Measurements from ENCODE around the gene ERBB4.
"Not testable (repeated sequence)": the region's sequence is repeated elsewhere in the genome, so short reads cannot be mapped to it uniquely, and the experiment has no call there.

ERBB4 gene

DNA sequence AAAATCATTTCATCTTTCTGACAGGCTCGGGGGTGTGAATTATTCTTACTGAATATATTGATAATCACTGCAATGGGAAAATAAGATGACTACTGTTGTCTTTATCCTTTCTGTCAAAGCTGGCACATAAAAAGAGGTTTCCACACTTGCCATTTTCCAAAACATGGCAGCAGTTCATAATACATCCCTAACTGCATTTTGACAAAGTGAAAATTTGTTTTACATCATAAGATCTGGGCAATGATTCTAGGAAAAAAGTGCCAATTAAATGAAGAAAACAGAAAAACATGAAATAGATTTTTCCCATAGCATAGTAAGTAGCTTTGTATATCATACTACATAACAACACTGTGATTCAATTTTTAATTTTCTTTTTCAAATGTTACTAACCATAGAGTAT lies 65.4 kb downstream of the ERBB4 start:
- TF ChIP-seq, protein P1, sequence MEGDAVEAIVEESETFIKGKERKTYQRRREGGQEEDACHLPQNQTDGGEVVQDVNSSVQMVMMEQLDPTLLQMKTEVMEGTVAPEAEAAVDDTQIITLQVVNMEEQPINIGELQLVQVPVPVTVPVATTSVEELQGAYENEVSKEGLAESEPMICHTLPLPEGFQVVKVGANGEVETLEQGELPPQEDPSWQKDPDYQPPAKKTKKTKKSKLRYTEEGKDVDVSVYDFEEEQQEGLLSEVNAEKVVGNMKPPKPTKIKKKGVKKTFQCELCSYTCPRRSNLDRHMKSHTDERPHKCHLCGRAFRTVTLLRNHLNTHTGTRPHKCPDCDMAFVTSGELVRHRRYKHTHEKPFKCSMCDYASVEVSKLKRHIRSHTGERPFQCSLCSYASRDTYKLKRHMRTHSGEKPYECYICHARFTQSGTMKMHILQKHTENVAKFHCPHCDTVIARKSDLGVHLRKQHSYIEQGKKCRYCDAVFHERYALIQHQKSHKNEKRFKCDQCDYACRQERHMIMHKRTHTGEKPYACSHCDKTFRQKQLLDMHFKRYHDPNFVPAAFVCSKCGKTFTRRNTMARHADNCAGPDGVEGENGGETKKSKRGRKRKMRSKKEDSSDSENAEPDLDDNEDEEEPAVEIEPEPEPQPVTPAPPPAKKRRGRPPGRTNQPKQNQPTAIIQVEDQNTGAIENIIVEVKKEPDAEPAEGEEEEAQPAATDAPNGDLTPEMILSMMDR (IDR thresholded peaks at IDR 0.05; ENCODE audit: low read depth, low read length): no peak
- no peak for DNase-seq (ENCODE audit: low read depth in 2 of 2)
- no peak overlapping the region for H3K4me3 ChIP-seq (replicated peaks in 1 of 2; ENCODE audit: low read depth in 2 of 2, low read length in 2 of 2)

DNA sequence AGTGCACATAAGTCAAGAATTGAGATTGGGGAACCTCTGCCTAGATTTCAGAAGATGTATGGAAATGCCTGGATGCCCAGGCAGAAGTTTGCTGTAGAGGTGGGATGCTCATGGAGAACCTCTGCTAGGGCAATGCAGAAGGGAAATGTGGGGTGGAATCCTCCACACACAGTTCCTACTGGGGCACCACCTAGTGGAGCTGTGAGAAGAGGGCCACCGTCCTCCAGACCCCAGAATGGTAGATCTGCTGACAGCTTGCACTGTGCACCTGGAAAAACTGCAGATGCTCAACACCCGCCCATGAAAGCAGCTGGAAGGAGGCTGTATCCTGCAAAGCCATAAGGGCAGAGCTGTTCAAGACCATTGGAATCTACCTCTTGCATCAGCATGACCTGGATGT lies 71.1 kb downstream of the ERBB4 start:
- H3K4me3 ChIP-seq (replicated peaks in 1 of 2; ENCODE audit: low read depth in 2 of 2, low read length in 2 of 2); DNase-seq (ENCODE audit: low read depth in 2 of 2): not testable (repeated sequence)

DNA sequence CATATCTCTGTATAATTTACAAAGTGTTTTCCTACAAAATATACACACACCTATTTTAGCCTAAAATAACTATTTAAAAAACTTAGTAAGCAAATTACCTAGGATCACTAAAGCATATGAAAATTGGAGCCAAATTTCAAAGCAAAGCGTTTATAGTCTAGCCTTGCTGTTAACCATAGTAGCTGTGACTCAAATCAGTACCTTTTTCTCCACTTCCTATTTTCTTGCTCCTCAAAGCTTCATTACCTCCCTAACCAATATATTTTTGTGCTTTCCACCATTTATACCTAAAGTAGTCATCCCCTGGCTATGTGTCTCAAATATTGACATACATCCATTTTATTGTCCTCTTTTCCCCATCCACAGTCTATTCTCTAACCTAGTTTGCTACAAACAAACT lies 73.1 kb downstream of the ERBB4 start:
- no peak overlapping the region for H3K4me3 ChIP-seq (replicated peaks in 1 of 2; ENCODE audit: low read depth in 2 of 2, low read length in 2 of 2)
- DNase-seq (ENCODE audit: low read depth in 2 of 2): no peak
- TF ChIP-seq, protein P1 (IDR thresholded peaks at IDR 0.05; ENCODE audit: low read depth, low read length): no peak

DNA sequence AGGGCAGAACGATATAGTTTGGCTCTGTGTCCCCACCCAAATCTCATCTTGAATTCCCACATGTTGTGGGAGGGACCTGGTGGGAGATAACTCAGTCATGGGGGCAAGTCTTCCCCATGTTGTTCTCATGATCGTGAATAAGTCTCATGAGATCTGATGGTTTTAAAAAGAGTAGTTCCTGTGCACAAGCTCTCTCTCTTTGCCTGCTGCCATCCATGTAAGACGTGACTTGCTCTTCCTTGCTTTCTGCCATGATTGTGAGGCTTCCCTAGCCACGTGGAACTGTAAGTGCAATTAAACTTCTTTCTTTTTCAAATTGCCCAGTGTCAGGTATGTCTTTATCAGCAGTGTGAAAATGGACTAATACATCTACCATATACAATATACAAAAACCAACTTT lies 76.9 kb downstream of the ERBB4 start:
- not testable (repeated sequence) for DNase-seq (ENCODE audit: low read depth in 2 of 2); H3K4me3 ChIP-seq (replicated peaks in 1 of 2; ENCODE audit: low read depth in 2 of 2, low read length in 2 of 2)

DNA sequence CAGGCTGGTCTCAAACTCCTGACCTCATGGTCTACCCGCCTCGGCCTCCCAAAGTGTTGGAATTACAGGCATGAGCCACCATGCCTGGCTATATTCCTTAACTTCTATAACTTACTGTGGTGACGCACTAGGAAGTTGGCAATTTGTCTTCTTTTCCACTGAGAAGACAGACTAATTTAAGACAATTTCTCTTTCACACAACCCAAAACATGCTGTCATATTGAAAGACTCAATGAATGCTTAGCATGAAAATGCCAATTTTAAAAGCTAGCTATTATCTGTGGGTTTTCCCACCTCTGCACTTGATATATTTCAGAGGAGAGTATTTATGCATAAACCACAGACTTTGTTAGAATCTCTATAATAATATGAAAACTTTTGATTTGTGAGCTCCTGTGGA lies 84.5 kb downstream of the ERBB4 start:
- H3K4me3 ChIP-seq (replicated peaks in 1 of 2; ENCODE audit: low read depth in 2 of 2, low read length in 2 of 2): no peak overlapping the region
- TF ChIP-seq, protein P1 (IDR thresholded peaks at IDR 0.05; ENCODE audit: low read depth, low read length): no peak
- no peak for DNase-seq (ENCODE audit: low read depth in 2 of 2)

DNA sequence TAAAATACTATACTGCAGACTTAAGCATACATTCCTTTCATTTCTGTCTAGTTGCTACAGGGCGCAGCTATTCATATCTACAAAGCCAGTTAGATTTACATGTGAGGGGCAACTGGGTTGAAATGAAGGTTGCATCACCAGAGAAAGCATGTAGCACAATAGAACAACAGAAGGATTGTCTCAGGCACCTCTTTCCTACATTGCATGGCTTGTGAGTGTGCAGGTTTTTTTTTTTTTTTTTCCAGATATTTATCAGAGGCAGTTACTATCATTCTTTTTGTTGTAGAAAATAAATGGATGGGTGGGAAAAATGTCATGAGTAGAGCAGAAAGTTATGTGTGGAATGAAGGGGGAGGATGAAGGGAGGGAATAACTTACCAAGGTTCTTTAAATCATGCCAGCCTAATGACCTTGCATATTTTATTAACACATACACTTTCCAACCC lies 86.8 kb downstream of the ERBB4 start:
- DNase-seq (ENCODE audit: low read depth in 2 of 2): peak; percentile 53 to 71
- TF ChIP-seq, protein P1 (IDR thresholded peaks at IDR 0.05; ENCODE audit: low read depth, low read length): no peak
- no peak overlapping the region for H3K4me3 ChIP-seq (replicated peaks in 1 of 2; ENCODE audit: low read depth in 2 of 2, low read length in 2 of 2)

DNA sequence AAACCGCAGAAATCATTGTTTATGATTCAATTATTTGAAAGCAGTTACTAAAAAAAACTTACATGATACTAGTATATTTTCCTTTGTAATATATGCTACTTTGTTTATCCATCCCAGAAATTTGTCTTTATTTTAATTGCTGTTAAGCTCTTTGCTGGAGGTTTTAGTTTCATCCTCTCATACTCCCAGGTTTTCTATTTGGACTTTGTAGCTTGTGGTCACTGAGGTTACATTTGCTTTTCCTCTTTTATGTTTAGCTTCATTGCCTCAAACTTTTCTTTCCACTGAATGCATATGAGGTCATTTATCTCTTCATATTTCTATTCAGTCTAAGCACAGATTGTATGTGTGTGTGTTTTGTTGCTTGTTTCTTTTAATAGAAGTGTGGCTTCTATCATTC lies 89.9 kb downstream of the ERBB4 start:
- TF ChIP-seq, protein P1 (IDR thresholded peaks at IDR 0.05; ENCODE audit: low read depth, low read length): no peak
- H3K4me3 ChIP-seq (replicated peaks in 1 of 2; ENCODE audit: low read depth in 2 of 2, low read length in 2 of 2): no peak overlapping the region
- DNase-seq (ENCODE audit: low read depth in 2 of 2): no peak

DNA sequence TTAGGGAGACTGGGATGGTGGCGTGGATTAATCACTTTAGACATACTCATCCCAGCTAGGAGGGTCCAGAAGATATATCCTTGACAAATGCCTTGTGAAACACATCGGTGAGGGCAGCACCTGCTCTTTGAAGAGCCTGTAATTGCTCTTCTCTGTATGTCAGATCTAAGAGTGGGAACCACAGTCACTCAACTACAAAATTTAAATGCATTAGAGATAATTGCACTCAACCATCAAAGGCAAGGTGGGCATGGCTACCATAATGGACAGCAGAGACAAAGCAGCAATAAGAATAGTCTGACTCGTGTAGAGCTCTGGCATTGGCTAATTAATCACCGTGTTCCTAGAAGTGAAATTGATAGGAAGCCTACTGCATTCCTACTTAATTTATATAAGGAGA lies 96.8 kb downstream of the ERBB4 start:
- no peak overlapping the region for H3K4me3 ChIP-seq (replicated peaks in 1 of 2; ENCODE audit: low read depth in 2 of 2, low read length in 2 of 2)
- TF ChIP-seq, protein P1 (IDR thresholded peaks at IDR 0.05; ENCODE audit: low read depth, low read length): no peak
- DNase-seq (ENCODE audit: low read depth in 2 of 2): no peak

Data from cardiac fibroblast (primary cell).